HL-60 (cell line): ENCODE measurements around the gene CPT1B.
A peak's percentile ranks its signal among the peaks of the same experiment; 100 is the strongest.

Experiments used
- DNase-seq, 2 experiments: peaks; one replicate each; pipeline ENCODE4 v3.0.0-alpha.2; 2010 to 2020; ENCODE audit warnings: low read depth in 1 of 2, low spot score in 1 of 2
- H3K27ac ChIP-seq: fragments of 250-450 bp; sonication (Bioruptor Pico); replicated peaks from 2 replicates; pipeline ENCODE4 v1.5.1; 2020; ENCODE audit warnings: mild to moderate bottlenecking, moderate library complexity
- H3K27me3 ChIP-seq: fragments of 250-450 bp; sonication (Bioruptor Pico); 2 replicates; pipeline ENCODE4 v1.5.1; 2021; ENCODE audit warnings: mild to moderate bottlenecking, moderate library complexity; ENCODE audit not compliant: insufficient read depth, poor library complexity, severe bottlenecking
- H3K4me3 ChIP-seq: replicated peaks from 2 replicates; pipeline ENCODE4 v1.5.1; 2011; ENCODE audit warnings: mild to moderate bottlenecking, control low read depth, low read length; ENCODE audit not compliant: insufficient read depth
- GABPA ChIP-seq: IDR thresholded peaks from 2 replicates; pipeline ENCODE4 v1.6.1; 2012; ENCODE audit warnings: low read depth
- POLR2AphosphoS5 ChIP-seq: IDR thresholded peaks from 2 replicates; pipeline ENCODE4 v1.6.1; 2012; ENCODE audit warnings: low read depth
- SPI1 ChIP-seq: IDR thresholded peaks from 2 replicates; pipeline ENCODE4 v1.6.1; 2012; ENCODE audit warnings: low read depth, mild to moderate bottlenecking, borderline replicate concordance
- long read RNA-seq: library from polyadenylated mRNA; unstranded; transcript quantifications from one replicate; pipeline ENCODE4 v2.0.0, GENCODE V29; 2020
- TF ChIP-seq, protein P1 (sequence below): IDR thresholded peaks from one replicate; pipeline ENCODE4 v1.5.1; 2011; ENCODE audit warnings: low read length, control low read depth, inconsistent platforms; ENCODE audit not compliant: insufficient read depth
- TF ChIP-seq, protein P2 (sequence below): IDR thresholded peaks from 2 replicates; pipeline ENCODE4 v1.6.1; 2012; ENCODE audit warnings: low read depth; ENCODE audit not compliant: insufficient replicate concordance

The CPT1B gene
- long read RNA-seq, partial matches to known transcripts: 4 of 7 reads
- long read RNA-seq, other reads (novel, unspliced or antisense): 3 of 7 reads

DNA sequence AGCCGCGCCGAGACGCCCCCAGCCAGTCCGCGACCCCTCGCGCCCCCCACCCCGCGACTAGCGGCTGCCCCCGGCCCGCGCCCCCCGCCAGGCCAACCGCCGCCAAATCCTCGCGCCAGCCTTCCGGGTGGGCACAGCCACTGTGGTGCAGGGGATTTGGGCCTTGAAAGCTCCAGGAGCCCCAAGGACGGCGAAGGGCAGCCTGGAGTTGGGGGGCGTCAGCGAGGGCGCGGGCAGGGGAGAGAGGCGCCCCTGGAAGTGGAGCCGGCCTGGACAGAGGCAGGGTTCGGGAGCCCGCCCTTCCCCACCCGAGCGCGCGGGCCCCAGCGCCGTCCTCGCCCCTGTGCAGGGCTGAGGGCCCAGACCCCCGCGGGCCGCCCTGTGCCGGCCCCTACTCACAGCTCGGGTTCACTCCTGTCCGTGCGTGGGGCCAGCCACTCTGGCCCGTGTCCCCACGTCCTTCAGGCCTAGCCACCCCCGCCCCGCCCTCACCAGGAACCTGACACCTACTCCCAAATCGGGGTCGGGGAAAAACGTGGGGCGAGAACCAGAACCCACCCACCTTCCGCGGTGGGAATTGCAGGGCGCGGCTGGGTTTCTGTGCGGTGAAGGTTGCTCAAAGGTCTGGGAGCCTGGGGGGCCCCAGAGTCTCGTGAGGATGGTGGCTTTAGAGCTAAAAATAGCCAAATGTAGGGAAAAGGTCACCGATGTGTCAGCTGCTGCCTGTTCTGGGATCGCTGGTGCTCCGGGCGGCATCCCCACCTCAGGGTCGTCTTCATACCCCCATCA is at the start of gene CPT1B:
Gene CPT1B (minus strand): TSS at position 441 of the 789 bp plus-strand sequence. CDS start 512 bp downstream, outside the sequence.
- no peak within 1 kb of the TSS for H3K27ac ChIP-seq
- no peaks in the 10 kb centered on the region for H3K27me3 ChIP-seq
- DNase-seq: no peak
- TF ChIP-seq POLR2AphosphoS5: peak; percentile 24; the same call in 1 of the 2 replicates
- no peak for TF ChIP-seq SPI1
- TF ChIP-seq, protein P1, sequence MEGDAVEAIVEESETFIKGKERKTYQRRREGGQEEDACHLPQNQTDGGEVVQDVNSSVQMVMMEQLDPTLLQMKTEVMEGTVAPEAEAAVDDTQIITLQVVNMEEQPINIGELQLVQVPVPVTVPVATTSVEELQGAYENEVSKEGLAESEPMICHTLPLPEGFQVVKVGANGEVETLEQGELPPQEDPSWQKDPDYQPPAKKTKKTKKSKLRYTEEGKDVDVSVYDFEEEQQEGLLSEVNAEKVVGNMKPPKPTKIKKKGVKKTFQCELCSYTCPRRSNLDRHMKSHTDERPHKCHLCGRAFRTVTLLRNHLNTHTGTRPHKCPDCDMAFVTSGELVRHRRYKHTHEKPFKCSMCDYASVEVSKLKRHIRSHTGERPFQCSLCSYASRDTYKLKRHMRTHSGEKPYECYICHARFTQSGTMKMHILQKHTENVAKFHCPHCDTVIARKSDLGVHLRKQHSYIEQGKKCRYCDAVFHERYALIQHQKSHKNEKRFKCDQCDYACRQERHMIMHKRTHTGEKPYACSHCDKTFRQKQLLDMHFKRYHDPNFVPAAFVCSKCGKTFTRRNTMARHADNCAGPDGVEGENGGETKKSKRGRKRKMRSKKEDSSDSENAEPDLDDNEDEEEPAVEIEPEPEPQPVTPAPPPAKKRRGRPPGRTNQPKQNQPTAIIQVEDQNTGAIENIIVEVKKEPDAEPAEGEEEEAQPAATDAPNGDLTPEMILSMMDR: no peak
- no peak for TF ChIP-seq GABPA
- no peak within 1 kb of the TSS for H3K4me3 ChIP-seq

DNA sequence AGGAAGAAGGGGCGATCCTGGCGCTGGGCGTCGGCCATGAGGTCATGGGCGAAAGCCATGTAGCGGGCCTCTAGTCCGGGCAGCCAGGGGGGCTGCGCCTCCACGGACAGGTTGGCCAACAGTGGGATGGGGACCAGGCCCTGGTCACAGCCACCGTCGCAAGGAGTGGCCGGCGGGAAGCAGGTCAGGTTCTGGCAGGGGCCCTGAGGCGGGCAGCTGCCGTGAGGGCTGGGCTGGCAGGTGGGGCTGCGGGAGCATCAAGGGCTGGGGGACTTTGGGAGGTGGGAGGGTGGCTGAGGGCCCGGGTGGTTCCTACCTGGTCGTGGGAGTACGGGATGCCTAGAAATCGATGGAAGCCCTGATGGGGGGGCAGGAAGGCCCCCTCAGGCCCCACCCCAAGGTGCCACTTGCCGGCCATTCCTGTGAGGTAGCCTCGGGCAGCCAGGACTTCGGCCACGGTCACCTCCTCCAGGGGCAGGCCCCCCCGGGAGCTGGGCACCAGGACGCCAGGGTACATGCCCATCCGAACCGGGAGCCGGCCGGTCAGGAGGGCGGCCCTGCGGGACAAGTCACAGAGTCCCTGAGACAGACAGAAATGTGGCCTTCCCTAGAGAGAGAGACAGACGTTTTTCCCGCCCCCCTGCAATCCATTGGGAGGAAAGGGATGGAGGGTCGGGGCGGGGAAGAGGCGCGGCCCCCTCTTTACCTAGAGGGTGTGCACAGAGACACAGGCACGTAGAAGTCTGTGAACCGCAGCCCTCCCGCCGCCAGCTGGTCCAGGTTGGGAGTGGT is 48.8 kb upstream of the CPT1B start:
- H3K27me3 ChIP-seq: no peaks in the 10 kb centered on the region
- peak in 1 of 2 experiments; percentile 27 for DNase-seq
- H3K4me3 ChIP-seq: peak overlapping the region; percentile 80
- H3K27ac ChIP-seq: peak overlapping the region; percentile 90
- TF ChIP-seq SPI1 (no peak), GABPA (no peak), POLR2AphosphoS5 (no peak)
- TF ChIP-seq, protein P1: no peak
- TF ChIP-seq, protein P2, sequence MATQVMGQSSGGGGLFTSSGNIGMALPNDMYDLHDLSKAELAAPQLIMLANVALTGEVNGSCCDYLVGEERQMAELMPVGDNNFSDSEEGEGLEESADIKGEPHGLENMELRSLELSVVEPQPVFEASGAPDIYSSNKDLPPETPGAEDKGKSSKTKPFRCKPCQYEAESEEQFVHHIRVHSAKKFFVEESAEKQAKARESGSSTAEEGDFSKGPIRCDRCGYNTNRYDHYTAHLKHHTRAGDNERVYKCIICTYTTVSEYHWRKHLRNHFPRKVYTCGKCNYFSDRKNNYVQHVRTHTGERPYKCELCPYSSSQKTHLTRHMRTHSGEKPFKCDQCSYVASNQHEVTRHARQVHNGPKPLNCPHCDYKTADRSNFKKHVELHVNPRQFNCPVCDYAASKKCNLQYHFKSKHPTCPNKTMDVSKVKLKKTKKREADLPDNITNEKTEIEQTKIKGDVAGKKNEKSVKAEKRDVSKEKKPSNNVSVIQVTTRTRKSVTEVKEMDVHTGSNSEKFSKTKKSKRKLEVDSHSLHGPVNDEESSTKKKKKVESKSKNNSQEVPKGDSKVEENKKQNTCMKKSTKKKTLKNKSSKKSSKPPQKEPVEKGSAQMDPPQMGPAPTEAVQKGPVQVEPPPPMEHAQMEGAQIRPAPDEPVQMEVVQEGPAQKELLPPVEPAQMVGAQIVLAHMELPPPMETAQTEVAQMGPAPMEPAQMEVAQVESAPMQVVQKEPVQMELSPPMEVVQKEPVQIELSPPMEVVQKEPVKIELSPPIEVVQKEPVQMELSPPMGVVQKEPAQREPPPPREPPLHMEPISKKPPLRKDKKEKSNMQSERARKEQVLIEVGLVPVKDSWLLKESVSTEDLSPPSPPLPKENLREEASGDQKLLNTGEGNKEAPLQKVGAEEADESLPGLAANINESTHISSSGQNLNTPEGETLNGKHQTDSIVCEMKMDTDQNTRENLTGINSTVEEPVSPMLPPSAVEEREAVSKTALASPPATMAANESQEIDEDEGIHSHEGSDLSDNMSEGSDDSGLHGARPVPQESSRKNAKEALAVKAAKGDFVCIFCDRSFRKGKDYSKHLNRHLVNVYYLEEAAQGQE: no peak

DNA sequence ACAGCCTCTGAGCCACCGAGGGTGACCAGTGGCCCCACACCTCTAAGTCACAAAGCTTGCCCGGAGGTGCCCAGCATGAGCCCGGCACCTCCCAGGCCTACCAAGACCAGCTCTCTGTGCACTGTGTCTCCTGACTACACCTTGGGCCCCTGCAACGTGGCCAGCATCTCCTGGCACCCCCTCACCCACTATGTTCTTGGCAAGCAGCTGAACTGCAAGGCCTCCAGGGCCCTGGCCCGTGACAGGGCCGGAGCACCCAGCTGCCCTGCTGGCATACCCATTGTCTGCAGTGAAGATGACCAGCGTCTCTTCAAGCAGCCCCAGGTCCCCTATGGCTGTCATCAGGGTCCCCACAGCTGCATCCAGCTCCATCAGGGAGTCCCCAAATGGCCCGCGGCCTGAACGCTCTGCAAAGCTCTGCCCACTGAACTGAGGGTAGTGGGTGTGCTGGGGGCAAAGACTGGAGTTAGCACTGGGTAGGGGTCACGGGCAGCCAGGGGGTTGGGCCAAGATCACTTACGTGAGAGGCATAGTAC is 48.2 kb upstream of the CPT1B start:
- no peak overlapping the region for H3K27ac ChIP-seq
- DNase-seq: no peak
- H3K4me3 ChIP-seq: no peak overlapping the region
- no peaks in the 10 kb centered on the region for H3K27me3 ChIP-seq
- TF ChIP-seq GABPA: no peak
- TF ChIP-seq, protein P2: no peak
- TF ChIP-seq, protein P1: no peak
- TF ChIP-seq SPI1: no peak
- no peak for TF ChIP-seq POLR2AphosphoS5
